HEK293 (cell line): ENCODE data around the gene SUN5.

Experiments
- BCL11A ChIP-seq: fragments of 450-650 bp; formaldehyde crosslinking; IDR thresholded peaks from 2 replicates; pipeline ENCODE4 v1.5.1; 2016; ENCODE audit warnings: low read depth, missing biosample characterization, missing genetic modification characterization
- MZF1 ChIP-seq: fragments of 450-650 bp; formaldehyde crosslinking; IDR thresholded peaks from 2 replicates; pipeline ENCODE4 v1.5.1; 2017; ENCODE audit warnings: missing biosample characterization, missing genetic modification characterization, borderline replicate concordance
- RBAK ChIP-seq: fragments of 450-650 bp; formaldehyde crosslinking; IDR thresholded peaks from 2 replicates; pipeline ENCODE4 v1.5.1; 2016; ENCODE audit warnings: missing biosample characterization, missing genetic modification characterization
- TRIM28 ChIP-seq: IDR thresholded peaks from 2 replicates; pipeline ENCODE4 v1.6.1; 2011; ENCODE audit warnings: low read length, control low read depth, borderline replicate concordance
- ZNF274 ChIP-seq, 2 experiments: fragments of 200-500 bp in 1 of 2; fragments of 450-650 bp in 1 of 2; sonication (Bioruptor generic) in 1 of 2; formaldehyde crosslinking in 1 of 2; IDR thresholded peaks; 2 replicates each; pipeline versions ENCODE4 v1.5.1 to v1.6.1; 2014 to 2016; ENCODE audit warnings: borderline replicate concordance in 1 of 2, inconsistent platforms in 1 of 2, low read length in 1 of 2, missing biosample characterization in 1 of 2, missing genetic modification characterization in 1 of 2
- ZNF366 ChIP-seq: fragments of 450-650 bp; formaldehyde crosslinking; conservative IDR thresholded peaks from 2 replicates; pipeline ENCODE4 v1.5.1; 2016; ENCODE audit warnings: missing biosample characterization, missing genetic modification characterization
- ZNF416 ChIP-seq: fragments of 450-650 bp; formaldehyde crosslinking; IDR thresholded peaks from 2 replicates; pipeline ENCODE4 v1.5.1; 2016; ENCODE audit warnings: missing biosample characterization, missing genetic modification characterization
- ZNF747 ChIP-seq: fragments of 450-650 bp; formaldehyde crosslinking; IDR thresholded peaks from 2 replicates; pipeline ENCODE4 v1.5.1; 2016; ENCODE audit warnings: missing biosample characterization, missing genetic modification characterization
- TF ChIP-seq, protein P1 (sequence below): fragments of 450-650 bp; formaldehyde crosslinking; IDR thresholded peaks from 2 replicates; pipeline ENCODE4 v1.5.1; 2016; ENCODE audit warnings: missing biosample characterization, missing genetic modification characterization
- TF ChIP-seq, protein P2 (sequence below): fragments of 450-650 bp; formaldehyde crosslinking; IDR thresholded peaks from 2 replicates; pipeline ENCODE4 v1.5.1; 2016; ENCODE audit warnings: missing biosample characterization, missing genetic modification characterization
- TF ChIP-seq, protein P3 (sequence below): sonication (generic); formaldehyde crosslinking; IDR thresholded peaks from 2 replicates; pipeline ENCODE4 v1.8.1; 2022; ENCODE audit warnings: mild to moderate bottlenecking, moderate library complexity, missing genetic modification reagents

DNA sequence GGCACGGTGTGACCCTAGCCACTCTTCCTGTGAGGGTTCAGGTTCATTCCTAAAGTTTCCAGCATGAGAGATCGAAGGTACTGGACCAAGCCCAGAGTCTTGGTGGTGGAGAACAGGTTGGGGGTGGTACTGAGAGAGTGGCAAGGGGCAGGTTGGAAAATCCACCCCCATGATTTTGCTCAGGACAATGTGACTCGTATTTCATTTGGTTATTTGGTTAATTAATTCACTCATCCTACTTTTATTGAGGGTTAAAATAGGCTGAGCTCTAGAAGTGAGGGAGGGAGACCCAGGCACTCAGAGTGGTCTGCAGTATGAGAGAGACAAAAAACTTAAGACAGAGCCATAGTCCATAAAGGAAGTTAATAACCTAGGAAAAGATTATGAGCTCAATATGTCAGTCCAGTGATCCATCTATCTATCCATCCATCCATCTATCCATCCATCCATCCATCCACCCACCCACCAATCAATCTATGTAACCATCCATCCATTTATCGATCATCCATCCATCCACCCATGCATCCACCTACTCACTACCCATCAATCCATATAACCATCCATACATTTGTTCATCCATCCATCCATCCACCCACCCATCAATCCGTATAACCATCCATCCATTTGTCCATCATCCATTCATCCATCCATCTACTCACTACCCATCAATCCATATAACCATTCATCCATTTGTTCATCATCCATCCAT is 20.5 kb upstream of the SUN5 start:
- TF ChIP-seq MZF1 (tag by site-specific recombination), result no peak
- TF ChIP-seq ZNF416 (tag by site-specific recombination), result no peak
- TF ChIP-seq, protein P1, sequence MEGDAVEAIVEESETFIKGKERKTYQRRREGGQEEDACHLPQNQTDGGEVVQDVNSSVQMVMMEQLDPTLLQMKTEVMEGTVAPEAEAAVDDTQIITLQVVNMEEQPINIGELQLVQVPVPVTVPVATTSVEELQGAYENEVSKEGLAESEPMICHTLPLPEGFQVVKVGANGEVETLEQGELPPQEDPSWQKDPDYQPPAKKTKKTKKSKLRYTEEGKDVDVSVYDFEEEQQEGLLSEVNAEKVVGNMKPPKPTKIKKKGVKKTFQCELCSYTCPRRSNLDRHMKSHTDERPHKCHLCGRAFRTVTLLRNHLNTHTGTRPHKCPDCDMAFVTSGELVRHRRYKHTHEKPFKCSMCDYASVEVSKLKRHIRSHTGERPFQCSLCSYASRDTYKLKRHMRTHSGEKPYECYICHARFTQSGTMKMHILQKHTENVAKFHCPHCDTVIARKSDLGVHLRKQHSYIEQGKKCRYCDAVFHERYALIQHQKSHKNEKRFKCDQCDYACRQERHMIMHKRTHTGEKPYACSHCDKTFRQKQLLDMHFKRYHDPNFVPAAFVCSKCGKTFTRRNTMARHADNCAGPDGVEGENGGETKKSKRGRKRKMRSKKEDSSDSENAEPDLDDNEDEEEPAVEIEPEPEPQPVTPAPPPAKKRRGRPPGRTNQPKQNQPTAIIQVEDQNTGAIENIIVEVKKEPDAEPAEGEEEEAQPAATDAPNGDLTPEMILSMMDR (tag by site-specific recombination), result no peak
- no peak for TF ChIP-seq RBAK (tag by site-specific recombination)
- TF ChIP-seq, protein P2, sequence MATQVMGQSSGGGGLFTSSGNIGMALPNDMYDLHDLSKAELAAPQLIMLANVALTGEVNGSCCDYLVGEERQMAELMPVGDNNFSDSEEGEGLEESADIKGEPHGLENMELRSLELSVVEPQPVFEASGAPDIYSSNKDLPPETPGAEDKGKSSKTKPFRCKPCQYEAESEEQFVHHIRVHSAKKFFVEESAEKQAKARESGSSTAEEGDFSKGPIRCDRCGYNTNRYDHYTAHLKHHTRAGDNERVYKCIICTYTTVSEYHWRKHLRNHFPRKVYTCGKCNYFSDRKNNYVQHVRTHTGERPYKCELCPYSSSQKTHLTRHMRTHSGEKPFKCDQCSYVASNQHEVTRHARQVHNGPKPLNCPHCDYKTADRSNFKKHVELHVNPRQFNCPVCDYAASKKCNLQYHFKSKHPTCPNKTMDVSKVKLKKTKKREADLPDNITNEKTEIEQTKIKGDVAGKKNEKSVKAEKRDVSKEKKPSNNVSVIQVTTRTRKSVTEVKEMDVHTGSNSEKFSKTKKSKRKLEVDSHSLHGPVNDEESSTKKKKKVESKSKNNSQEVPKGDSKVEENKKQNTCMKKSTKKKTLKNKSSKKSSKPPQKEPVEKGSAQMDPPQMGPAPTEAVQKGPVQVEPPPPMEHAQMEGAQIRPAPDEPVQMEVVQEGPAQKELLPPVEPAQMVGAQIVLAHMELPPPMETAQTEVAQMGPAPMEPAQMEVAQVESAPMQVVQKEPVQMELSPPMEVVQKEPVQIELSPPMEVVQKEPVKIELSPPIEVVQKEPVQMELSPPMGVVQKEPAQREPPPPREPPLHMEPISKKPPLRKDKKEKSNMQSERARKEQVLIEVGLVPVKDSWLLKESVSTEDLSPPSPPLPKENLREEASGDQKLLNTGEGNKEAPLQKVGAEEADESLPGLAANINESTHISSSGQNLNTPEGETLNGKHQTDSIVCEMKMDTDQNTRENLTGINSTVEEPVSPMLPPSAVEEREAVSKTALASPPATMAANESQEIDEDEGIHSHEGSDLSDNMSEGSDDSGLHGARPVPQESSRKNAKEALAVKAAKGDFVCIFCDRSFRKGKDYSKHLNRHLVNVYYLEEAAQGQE (tag by site-specific recombination), result no peak
- TF ChIP-seq BCL11A, result no peak
- TF ChIP-seq ZNF366 (tag by site-specific recombination), result peak; percentile 56
- TF ChIP-seq ZNF747 (tag by site-specific recombination), result no peak
- no peak for TF ChIP-seq ZNF274 (IDR thresholded peaks at IDR 0.05; ENCODE audit: low read length)
- no peak for TF ChIP-seq ZNF274 (tag by site-specific recombination; IDR thresholded peaks at IDR 0.05; ENCODE audit: borderline replicate concordance)
- TF ChIP-seq TRIM28, result no peak
- TF ChIP-seq, protein P3, sequence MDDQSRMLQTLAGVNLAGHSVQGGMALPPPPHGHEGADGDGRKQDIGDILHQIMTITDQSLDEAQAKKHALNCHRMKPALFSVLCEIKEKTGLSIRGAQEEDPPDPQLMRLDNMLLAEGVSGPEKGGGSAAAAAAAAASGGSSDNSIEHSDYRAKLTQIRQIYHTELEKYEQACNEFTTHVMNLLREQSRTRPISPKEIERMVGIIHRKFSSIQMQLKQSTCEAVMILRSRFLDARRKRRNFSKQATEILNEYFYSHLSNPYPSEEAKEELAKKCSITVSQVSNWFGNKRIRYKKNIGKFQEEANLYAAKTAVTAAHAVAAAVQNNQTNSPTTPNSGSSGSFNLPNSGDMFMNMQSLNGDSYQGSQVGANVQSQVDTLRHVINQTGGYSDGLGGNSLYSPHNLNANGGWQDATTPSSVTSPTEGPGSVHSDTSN (CRISPR knock-in tag), result no peak
